Fibroblast of peridontal ligament (primary cell): Measurements from ENCODE around the gene GLG1.
A peak's percentile ranks its signal among the peaks of the same experiment; 100 is the strongest.
"Not testable (repeated sequence)": the region's sequence is repeated elsewhere in the genome, so short reads cannot be mapped to it uniquely, and the experiment has no call there.

Source experiments
- DNase-seq: peaks from one replicate; pipeline ENCODE4 v3.0.0-alpha.2; 2010; ENCODE audit errors: extremely low read depth

The GLG1 gene

GRCh38 chr16:74409185-74409981 is 197.5 kb downstream of the GLG1 start:
- DNase-seq, result not testable (repeated sequence)

- DNase-seq, result peak; percentile 8
Observed at GRCh38 chr16:74407362-74407705, 199.6 kb downstream of the GLG1 start.

- not testable (repeated sequence) for DNase-seq
Observed at GRCh38 chr16:74406600-74407361, 200.1 kb downstream of the GLG1 start.

DNA sequence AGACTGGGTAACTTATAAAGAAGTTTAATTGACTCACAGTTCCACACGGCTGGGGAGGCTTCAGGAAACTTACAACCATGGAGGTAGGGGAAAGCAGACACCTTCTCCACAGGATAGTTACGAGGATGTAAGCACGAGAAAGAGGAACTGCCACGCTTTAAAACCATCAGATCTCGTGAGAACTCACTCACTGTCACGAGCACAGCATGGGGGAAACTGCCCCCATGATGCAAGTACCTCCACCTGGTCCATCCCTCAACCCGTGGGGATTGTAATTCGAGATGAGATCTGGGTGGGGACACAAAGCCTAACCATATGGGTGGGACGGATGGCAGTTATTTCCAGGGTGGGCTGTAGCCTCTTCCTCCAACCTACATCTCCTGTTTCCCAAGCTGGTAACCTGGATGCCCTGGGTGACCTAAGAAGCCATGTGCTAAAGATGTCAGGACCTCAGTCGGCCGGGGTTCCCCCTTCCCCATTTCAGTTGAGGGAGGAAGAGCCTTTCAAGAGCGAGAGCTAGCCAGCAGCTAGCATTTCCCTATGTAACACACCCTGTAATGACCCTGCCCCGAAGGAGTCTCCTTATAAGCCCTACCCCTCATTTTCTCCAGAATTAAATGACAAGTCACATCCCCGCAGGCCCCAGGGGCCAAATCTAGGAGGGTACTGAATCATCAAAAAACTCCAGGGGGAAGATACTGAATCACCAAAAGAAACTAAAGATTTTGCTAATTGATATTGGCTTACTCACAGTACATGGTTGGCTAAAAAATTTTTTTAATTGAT is 202.6 kb downstream of the GLG1 start:
- not testable (repeated sequence) for DNase-seq

- not testable (repeated sequence) for DNase-seq
Observed at GRCh38 chr16:74400238-74400637, 206.7 kb downstream of the GLG1 start.

DNA sequence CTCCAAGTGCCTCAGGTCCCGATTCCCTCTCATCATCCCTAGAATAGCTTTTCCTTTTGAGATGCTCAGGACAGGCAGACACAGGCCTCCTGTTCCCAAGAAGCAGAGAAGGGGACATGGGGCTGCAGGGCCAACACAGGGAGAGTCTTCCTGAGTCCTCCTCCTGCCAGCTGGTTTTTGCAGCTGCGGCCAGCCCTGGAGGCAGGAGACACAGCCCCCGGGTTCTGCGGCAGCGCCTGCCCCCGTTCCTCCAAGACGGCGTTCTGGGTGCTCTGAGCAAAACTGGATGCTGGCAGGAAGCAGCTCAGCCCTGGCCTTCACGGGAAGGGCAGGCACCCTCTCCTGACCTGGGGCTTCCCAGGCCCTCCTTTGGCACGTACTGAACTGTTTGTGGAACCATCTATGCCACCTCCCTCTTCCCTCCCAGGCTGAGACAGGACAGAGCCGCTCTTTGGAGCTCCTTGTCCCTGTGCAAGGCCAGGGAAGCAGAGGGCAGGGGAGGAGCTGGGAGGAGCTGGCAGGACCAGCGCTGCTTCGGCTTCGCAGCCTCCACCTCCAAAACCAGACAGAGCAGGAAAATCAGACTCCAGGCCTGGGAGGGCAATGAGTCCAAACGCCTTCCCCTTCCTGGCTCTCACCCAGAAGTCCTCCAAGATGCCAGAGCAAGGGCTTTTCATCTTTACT is 208.6 kb downstream of the GLG1 start:
- not testable (repeated sequence) for DNase-seq
